Tibial artery (tissue), 4 donors: Measurements from ENCODE around the gene GRIA3.
"Not testable (repeated sequence)": the region's sequence is repeated elsewhere in the genome, so short reads cannot be mapped to it uniquely, and the experiment has no call there.

Source experiments
- DNase-seq, 2 donors: peaks; one replicate each; pipeline ENCODE4 v3.0.0-alpha.2; 2019
- H3K27ac ChIP-seq, 2 donors: fragments of 200-600 bp; sonication (generic) in 1 of 2; 1 replicate in 1 of 2; 2 replicates in 1 of 2; pipeline ENCODE4 v1.5.1; 2018 to 2019; ENCODE audit warnings: mild to moderate bottlenecking in 1 of 2
- H3K27me3 ChIP-seq, 2 donors: fragments of 200-600 bp; sonication (generic) in 1 of 2; one replicate each; pipeline versions ENCODE4 v1.5.1 to v1.6.0; 2016 to 2019
- H3K36me3 ChIP-seq, 3 donors: fragments of 200-600 bp; sonication (generic) in 2 of 3; one replicate each; pipeline ENCODE4 v1.5.1; 2016 to 2019; ENCODE audit warnings: mild to moderate bottlenecking in 2 of 3
- H3K4me1 ChIP-seq, 4 donors: fragments of 200-600 bp; sonication (generic) in 2 of 4; 1 replicate in 3 of 4; 2 replicates in 1 of 4; pipeline ENCODE4 v1.5.1; 2016 to 2019
- H3K4me3 ChIP-seq, 2 donors: fragments of 200-600 bp; sonication (generic) in 1 of 2; 1 replicate in 1 of 2; 2 replicates in 1 of 2; pipeline ENCODE4 v1.5.1; 2018 to 2019; ENCODE audit warnings: mild to moderate bottlenecking in 2 of 2
- H3K9me3 ChIP-seq, 3 donors: fragments of 200-600 bp; sonication (generic) in 1 of 3; one replicate each; pipeline ENCODE4 v1.5.1; 2016 to 2019
- CTCF ChIP-seq, 2 experiments: fragments of 200-600 bp in 1 of 2; fragments of 450-650 bp in 1 of 2; IDR thresholded peaks; one replicate each; pipeline ENCODE4 v1.5.1; 2017 to 2019; ENCODE audit warnings: antibody characterized with exemption in 2 of 2, mild to moderate bottlenecking in 1 of 2, moderate library complexity in 1 of 2
- intact Hi-C: fragments of 100-400 bp; cut with DNase I; formaldehyde crosslinking; loops from one replicate; pipeline ENCODE4 v1.15.0; 2023; ENCODE audit warnings: low total_unique reads

Gene GRIA3

GRCh38 chrX:123348468-123348867 is 164.4 kb downstream of the GRIA3 start:
- Histone ChIP-seq H3K27ac (no peak overlapping the region), H3K27me3 (no peaks in the 10 kb centered on the region), H3K36me3 (no peaks in the 10 kb centered on the region), H3K4me3 (no peak overlapping the region), H3K4me1 (no peaks in the 10 kb centered on the region), H3K9me3 (no peaks in the 10 kb centered on the region)
- no peak for DNase-seq
- no peak for TF ChIP-seq CTCF (IDR thresholded peaks at IDR 0.05)
- intact Hi-C loops, result no loop called here

- H3K4me3 ChIP-seq, result no peak overlapping the region
- H3K27me3 ChIP-seq, result no peaks in the 10 kb centered on the region
These were observed 166.1 kb downstream of the GRIA3 start for GRCh38 chrX:123350226-123350625.

GRCh38 chrX:123357941-123358340 is 173.9 kb downstream of the GRIA3 start:
- no peak for DNase-seq
- TF ChIP-seq CTCF (IDR thresholded peaks at IDR 0.05), result no peak
- intact Hi-C loops, result no loop called here
- H3K4me3 ChIP-seq, result no peak overlapping the region
- no peaks in the 10 kb centered on the region for H3K9me3 ChIP-seq
- H3K36me3 ChIP-seq, result no peaks in the 10 kb centered on the region
- no peaks in the 10 kb centered on the region for H3K4me1 ChIP-seq
- no peaks in the 10 kb centered on the region for H3K27me3 ChIP-seq
- no peak overlapping the region for H3K27ac ChIP-seq

More at GRCh38 chrX:123350226-123350625, 166.1 kb downstream of the GRIA3 start:
- no peak overlapping the region for H3K27ac ChIP-seq
- no peak for DNase-seq
- H3K36me3 ChIP-seq, result no peaks in the 10 kb centered on the region
- no peaks in the 10 kb centered on the region for H3K4me1 ChIP-seq
- no peak for TF ChIP-seq CTCF (IDR thresholded peaks at IDR 0.05)
- intact Hi-C loops, result no loop called here
- no peaks in the 10 kb centered on the region for H3K9me3 ChIP-seq

GRCh38 chrX:123358457-123358856 is 174.4 kb downstream of the GRIA3 start:
- Histone ChIP-seq H3K4me1 (no peaks in the 10 kb centered on the region), H3K4me3 (no peak overlapping the region), H3K27ac (no peak overlapping the region), H3K36me3 (no peaks in the 10 kb centered on the region), H3K27me3 (no peaks in the 10 kb centered on the region), H3K9me3 (no peaks in the 10 kb centered on the region)
- DNase-seq, result no peak
- TF ChIP-seq CTCF (IDR thresholded peaks at IDR 0.05), result no peak
- intact Hi-C loops, result no loop called here

GRCh38 chrX:123361371-123361770 is 177.3 kb downstream of the GRIA3 start:
- DNase-seq, result no peak
- H3K4me3 ChIP-seq, result no peak overlapping the region
- no peaks in the 10 kb centered on the region for H3K4me1 ChIP-seq
- H3K27ac ChIP-seq, result no peak overlapping the region
- H3K36me3 ChIP-seq, result no peaks in the 10 kb centered on the region
- no peaks in the 10 kb centered on the region for H3K9me3 ChIP-seq
- no peak for TF ChIP-seq CTCF (IDR thresholded peaks at IDR 0.05)
- H3K27me3 ChIP-seq, result no peaks in the 10 kb centered on the region
- intact Hi-C loops, result no loop called here

GRCh38 chrX:123386196-123386595 is 202.1 kb downstream of the GRIA3 start:
- intact Hi-C loops, H3K36me3 ChIP-seq, H3K4me1 ChIP-seq, H3K4me3 ChIP-seq, H3K27me3 ChIP-seq, DNase-seq, H3K27ac ChIP-seq, H3K9me3 ChIP-seq: not testable (repeated sequence)
